Inflammatory macrophage (primary cell): Measurements from ENCODE around the gene L2HGDH.
"Not testable (repeated sequence)": the region's sequence is repeated elsewhere in the genome, so short reads cannot be mapped to it uniquely, and the experiment has no call there.

Experiments used
- DNase-seq, 2 donors: peaks; one replicate each; pipeline ENCODE4 v3.0.0-alpha.2; 2020 to 2022

L2HGDH gene

GRCh38 chr14:50339178-50339804, 27.3 kb upstream of the L2HGDH start:
- DNase-seq, result no peak

GRCh38 chr14:50338587-50338986, 26.6 kb upstream of the L2HGDH start:
- no peak for DNase-seq

- DNase-seq, result no peak
Observed at GRCh38 chr14:50335989-50336824, 24.2 kb upstream of the L2HGDH start.

- no peak for DNase-seq
Observed at GRCh38 chr14:50335389-50335788, 23.4 kb upstream of the L2HGDH start.

GRCh38 chr14:50334211-50334610, 22.2 kb upstream of the L2HGDH start:
- no peak for DNase-seq

- no peak for DNase-seq
Observed at GRCh38 chr14:50333014-50333509, 21.0 kb upstream of the L2HGDH start.

- no peak for DNase-seq
Observed at GRCh38 chr14:50331596-50331995, 19.6 kb upstream of the L2HGDH start.

GRCh38 chr14:50321009-50321660, 9.1 kb upstream of the L2HGDH start:
- peak; percentile 84 to 86 for DNase-seq

GRCh38 chr14:50320283-50320682, 8.3 kb upstream of the L2HGDH start:
- DNase-seq, result no peak

- peak in 1 of 2 donors; percentile 7 for DNase-seq
Observed at GRCh38 chr14:50319721-50320120, 7.7 kb upstream of the L2HGDH start.

- DNase-seq, result peak in 1 of 2 donors; percentile 2
Observed at GRCh38 chr14:50319293-50319692, 7.3 kb upstream of the L2HGDH start.

- peak; percentile 14 to 23 for DNase-seq
Observed at GRCh38 chr14:50318031-50318626, 6.1 kb upstream of the L2HGDH start.

- DNase-seq, result not testable (repeated sequence)
Observed at GRCh38 chr14:50314098-50314497, 2.1 kb upstream of the L2HGDH start.

- no peak for DNase-seq
Observed at GRCh38 chr14:50312734-50313054, 665 bp upstream of the L2HGDH start.

- DNase-seq, result no peak
Observed at GRCh38 chr14:50311337-50311971, 575 bp downstream of the L2HGDH start.

GRCh38 chr14:50310445-50310844, 1.6 kb downstream of the L2HGDH start:
- DNase-seq, result no peak

- DNase-seq, result no peak
Observed at GRCh38 chr14:50308363-50308915, 3.6 kb downstream of the L2HGDH start.

GRCh38 chr14:50303744-50304471, 8.1 kb downstream of the L2HGDH start:
- DNase-seq, result peak; percentile 93

GRCh38 chr14:50301914-50302313, 10.1 kb downstream of the L2HGDH start:
- no peak for DNase-seq

GRCh38 chr14:50299585-50299984, 12.4 kb downstream of the L2HGDH start:
- no peak for DNase-seq

GRCh38 chr14:50290306-50290705, 21.7 kb downstream of the L2HGDH start:
- no peak for DNase-seq

- DNase-seq, result no peak
Observed at GRCh38 chr14:50288146-50288545, 23.9 kb downstream of the L2HGDH start.
